T47D (cell line): ENCODE measurements around the gene EIF4E1B.
A peak's percentile ranks its signal among the peaks of the same experiment; 100 is the strongest.

Source experiments
- DNase-seq, 2 experiments: peaks; one replicate each; pipeline versions ENCODE4 v3.0.0 to v3.0.0-alpha.2; 2011 to 2012; ENCODE audit warnings: low read depth in 1 of 2, low spot score in 1 of 2
- JUND ChIP-seq: IDR thresholded peaks from 2 replicates; pipeline ENCODE4 v1.6.1; 2012; ENCODE audit warnings: low read depth
- in situ Hi-C: cut with HindIII; loops from 2 replicates; pipeline ENCODE4 v1.10.0; 2016; ENCODE audit warnings: low sequenced_read_pairs, low pct_unique_long_range_greater_than_20kb

EIF4E1B gene

DNA sequence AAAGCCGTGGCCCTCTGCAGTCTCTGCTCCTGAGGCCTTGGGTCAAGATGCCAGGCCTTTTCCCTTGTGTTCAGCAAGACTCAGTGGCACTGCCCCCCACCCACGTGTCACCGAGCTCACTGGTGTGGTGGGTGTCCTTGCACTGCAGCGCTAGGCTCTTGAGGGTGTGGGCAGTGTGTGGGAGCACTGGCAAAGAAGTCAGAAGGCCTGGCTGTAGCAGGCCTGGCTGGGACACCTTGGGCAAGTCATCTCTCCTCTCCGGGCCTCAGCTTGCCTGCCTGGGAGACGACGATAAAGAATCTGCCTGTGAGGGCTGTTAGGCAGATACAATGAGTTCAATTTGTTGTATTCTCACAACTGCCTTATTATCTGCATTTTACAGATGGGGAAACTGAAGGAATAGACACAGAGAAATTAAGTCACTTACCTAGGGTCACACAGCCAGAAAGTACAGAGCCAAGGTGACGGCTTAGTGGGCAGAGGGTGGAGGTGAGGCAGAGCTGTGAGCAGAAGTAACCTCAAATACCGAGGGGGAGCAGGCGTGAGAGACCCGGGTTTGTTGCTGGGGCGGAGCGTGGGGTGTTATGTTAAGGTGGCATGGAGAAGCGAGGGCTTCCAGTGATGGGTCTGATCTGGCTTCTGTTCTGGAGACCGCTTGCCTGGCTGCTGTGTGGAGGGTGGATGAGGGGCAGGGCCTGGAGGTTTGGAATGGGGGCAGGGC, 18.2 kb downstream of the EIF4E1B start:
- DNase-seq = no peak
- in situ Hi-C loops = no loop called here
- TF ChIP-seq JUND = no peak

DNA sequence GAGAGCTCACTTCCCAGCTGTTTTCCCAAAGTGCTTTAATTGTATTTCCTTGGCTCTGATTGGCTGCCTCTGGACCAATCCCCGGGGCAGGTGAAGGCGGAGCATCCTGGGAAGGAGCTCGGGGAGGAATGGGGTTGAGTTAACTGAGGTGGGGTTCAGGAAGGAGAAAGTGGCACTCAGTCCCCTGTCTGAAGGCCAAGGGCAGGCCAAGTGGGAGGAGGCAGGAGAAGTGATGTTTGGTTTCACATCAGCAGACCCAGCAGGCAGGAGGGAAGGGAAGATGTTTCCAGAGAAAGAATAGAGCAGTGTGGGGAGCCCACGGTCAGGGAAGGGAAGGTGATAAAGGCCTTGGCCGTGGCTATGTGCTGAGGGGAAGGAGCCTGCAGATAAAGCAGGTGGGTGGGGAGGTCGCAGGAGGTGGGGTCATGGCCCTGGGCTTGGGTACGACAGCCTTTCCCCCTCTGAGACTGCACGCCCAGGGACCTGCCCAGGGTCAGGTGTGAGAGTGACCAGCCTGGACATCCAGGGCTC, 19.9 kb downstream of the EIF4E1B start:
- TF ChIP-seq JUND = no peak
- no peak for DNase-seq
- in situ Hi-C loops = no loop called here

DNA sequence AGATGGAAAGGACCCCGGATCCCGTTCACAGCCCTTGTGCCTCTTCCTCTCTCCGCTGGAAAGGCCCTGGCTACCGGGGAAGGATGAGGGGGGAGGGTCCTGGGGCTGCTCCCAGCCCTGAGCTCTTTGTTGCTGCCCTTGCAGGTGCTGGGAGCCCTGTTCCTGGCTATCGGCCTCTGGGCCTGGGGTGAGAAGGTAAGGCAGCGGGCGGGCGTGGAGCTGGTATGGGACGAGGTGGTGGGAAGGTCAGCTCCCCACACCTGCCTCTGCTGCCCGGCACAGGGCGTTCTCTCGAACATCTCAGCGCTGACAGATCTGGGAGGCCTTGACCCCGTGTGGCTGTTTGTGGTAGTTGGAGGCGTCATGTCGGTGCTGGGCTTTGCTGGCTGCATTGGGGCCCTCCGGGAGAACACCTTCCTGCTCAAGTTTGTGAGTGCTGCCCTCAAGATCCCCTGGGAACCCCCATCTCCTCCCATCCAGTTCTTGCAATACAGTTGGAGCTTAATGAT, 21.1 kb downstream of the EIF4E1B start:
- in situ Hi-C loops = no loop called here
- no peak for TF ChIP-seq JUND
- no peak for DNase-seq

DNA sequence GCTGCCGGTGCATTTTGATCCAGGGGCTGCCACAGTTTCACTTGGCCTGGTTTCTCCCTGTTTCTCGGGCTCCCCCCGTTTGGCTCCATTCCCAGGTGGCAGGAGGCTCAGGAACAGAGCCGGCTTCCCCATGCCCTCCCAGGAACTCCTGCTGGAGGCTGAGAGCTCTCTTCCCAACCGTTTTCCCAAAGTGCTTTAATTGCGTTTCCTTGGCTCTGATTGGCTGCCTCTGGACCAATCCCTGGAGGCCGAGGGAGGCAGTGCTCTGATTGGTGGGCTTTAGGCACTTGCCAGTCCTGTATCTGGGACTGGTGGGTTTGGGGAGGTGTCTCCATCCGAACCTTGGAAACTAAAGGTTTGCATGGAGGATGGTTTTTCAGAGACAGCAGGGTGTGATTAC, 21.7 kb downstream of the EIF4E1B start:
- DNase-seq = peak in 1 of 2 experiments; percentile 47
- in situ Hi-C loops = no loop called here

DNA sequence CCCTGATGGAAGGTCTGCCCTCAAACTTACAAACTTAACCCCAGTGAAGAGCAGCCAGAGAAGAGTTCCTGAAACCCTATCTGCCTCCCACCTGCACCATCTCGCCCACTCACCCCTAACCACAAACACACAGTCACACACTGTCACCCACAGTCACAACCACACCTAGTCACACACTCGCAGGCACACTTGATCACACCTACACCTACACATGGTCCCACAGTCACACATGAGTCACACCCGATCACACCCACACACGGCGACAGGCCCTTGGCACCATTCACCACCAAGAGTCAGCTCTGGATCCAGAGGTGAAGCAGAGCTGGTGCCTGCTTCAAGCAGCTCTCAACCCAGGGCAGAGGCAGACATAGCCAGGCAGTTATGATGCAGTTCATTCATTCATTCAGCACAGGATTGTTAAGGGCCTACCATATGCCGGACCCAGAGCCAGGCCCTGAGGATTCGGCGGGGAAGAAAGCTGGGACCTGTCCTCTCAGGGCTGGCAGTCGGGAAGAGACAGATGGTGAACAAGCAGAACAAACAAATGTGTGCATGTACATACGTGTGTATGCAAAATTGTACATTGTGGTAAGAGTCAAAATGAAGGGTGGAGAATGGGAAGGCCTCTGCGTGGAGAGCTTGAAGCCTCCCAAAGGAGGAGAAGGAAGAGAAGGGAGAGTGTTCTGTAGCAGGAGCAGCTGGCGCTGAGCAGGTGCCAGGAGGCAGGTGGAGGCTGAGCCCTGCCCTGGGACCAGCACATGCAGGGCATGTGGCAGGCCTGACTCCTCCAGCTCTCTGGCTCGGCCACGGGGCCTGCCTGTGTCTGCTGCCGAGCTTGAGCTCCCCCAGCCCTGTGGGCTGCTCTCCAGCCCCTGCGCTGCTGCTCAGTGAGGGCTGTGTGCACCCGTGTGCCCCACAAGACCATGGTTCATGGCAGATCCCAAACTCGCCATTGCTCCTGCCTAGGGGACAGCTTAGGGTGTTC, 23.2 kb downstream of the EIF4E1B start:
- TF ChIP-seq JUND = no peak
- no peak for DNase-seq
- in situ Hi-C loops = no loop called here

More for the DNA sequence above, 21.7 kb downstream of the EIF4E1B start:
- TF ChIP-seq JUND = no peak

DNA sequence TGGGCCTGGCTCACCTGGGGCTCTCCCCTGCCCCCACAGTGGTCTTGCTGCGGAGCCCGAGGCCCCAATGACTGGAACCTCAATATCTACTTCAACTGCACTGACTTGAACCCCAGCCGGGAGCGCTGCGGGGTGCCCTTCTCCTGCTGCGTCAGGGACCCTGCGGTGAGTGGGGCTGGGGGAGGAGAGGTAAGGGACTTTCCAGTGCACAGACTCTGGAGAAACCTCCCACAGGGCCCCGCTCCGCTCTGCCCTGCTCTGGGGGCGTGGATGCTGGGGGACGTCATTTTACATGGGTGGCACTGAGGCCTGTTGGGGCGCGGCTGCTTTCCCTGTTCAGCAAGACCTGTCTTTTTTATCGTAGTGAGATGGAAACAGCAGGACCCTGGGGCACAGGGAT, 24.4 kb downstream of the EIF4E1B start:
- no peak for TF ChIP-seq JUND
- no peak for DNase-seq
- in situ Hi-C loops = no loop called here

DNA sequence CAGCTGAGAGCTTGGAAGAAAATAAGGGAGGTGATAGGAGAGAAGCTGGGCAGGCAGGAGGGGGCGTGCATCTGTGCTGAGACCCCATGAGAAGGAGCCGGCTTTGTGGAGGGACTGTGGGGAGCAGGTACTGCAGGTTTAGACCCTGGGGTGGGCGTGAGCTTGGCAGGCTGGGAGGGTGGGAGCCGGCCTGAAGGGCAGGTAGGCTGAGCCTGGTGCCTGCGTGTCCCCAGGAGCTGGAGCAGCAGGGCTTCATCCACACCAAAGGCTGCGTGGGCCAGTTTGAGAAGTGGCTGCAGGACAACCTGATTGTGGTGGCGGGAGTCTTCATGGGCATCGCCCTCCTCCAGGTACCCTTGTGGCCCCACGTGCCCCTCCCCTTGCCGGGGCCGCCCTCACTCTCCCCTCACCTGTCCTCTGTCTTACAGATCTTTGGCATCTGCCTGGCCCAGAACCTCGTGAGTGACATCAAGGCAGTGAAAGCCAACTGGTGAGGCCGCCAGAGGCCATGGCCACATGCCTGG, 26.1 kb downstream of the EIF4E1B start:
- no peak for DNase-seq
- in situ Hi-C loops = no loop called here

DNA sequence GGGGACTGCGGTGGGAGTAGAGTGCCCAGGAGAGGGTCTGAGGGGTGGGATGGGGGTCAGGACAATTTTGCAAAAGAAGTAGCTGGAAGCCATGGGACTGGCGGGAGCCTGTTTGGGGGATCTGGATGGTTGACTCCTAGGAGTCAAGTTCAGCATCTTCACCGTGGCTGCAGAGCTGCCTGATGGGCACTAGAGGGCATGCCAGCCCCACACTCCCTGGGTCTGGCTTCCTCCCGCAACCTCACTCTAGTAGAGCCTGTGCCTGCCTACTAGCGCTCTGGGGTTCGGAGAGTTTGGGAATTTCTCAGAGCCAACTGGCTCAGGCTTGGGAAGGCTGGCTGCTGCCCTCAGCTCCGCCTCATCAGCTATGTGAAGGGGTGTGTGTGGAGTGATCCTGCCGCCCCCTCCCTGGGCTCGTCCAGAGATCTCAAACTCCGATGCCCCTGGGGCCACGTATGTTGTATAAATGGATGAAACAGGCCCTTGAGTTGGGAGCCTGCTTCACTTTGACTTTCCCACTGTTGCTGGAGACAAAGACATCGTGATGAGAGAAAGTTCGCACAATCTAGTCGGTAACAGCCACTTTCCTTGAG, 27.6 kb downstream of the EIF4E1B start:
- in situ Hi-C loops = no loop called here
- peak; percentile 77 to 80 for DNase-seq

More for the DNA sequence above, 26.1 kb downstream of the EIF4E1B start:
- no peak for TF ChIP-seq JUND

DNA sequence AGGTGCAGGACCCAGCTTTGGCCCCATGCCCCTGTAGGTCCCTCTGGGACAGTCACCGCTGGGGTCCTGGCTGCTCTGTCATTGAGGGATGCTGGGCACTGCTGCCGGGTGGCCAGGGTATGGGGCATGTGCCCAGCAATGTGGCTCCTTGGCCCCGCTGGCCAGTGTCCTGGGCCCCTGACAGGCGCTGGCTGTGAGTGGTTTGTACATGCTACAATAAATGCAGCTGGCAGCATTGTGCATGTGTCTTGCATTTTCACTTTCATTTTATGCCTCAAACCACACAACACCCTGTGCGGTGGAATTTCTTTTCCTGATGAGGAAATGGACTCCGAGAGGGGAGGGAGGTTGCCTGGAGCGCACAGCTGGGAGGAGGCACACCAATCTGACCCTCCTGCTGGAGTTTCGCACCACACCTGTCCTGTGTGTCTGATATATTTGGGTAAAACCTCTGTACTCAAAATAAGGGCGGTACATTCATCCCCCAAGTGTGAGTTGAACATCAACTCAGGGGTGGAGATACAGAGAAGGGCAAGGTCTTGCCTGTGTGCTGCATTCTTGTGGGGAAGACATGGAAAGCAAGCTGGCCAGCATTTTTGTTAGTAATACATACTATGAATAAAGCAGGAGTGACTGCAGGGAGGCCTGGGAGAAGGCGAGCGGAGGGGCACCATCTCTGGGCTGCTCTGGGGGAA, 28.5 kb downstream of the EIF4E1B start:
- no peak for TF ChIP-seq JUND
- in situ Hi-C loops = no loop called here
- DNase-seq = no peak

More for the DNA sequence above, 27.6 kb downstream of the EIF4E1B start:
- no peak for TF ChIP-seq JUND

DNA sequence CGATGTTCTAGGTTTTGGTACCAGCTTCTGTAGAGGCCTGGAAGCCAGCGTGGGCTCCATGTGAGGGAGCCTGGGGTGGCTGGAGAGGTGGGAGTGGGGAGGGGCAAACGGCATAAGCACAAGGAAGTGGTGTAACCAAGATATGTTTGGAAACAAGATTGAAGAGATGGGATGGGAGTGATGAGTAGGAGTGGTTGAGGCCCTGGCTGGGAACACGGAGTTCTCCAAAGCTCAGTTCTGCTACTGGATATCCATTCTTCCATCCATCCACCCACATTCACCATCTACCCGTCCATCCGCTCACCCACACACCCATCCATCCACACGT, 29.0 kb downstream of the EIF4E1B start:
- DNase-seq = no peak
- TF ChIP-seq JUND = no peak
- in situ Hi-C loops = no loop called here

DNA sequence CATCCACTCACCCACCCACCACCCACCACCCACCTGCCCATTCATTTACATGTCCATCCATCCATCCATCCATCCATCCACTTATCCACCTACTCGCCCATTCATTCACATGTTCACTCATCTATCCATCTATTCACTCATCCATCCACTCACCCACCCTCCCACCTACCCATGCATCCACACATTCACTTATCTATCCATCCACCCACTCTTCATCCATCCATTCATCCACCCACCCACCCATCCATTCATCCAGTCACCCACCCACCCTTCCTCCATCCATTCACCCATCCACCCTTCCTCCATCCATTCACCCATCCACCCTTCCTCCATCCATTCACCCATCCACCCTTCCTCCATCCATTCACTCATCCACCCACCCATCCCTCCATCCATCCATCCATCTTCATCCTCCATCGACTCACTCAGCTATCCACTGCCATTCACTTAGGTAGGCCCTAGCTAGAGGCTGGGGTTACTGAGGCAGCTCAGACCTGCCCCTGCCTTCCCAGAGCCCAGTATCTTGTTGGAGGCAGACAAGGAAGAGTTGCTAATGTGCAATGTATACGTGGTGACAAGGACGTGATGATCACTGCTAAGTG, 29.5 kb downstream of the EIF4E1B start:
- DNase-seq = no peak
- in situ Hi-C loops = no loop called here
- no peak for TF ChIP-seq JUND
